Activated CD4-positive, alpha-beta T cell treated with anti-CD3 and anti-CD28 coated beads for 1 hour (primary cell): ENCODE measurements around the gene SLC10A3.

Source experiments
- DNase-seq: peaks from one replicate; pipeline ENCODE4 v3.0.0-alpha.2; 2020

Gene SLC10A3

GRCh38 chrX:154437971-154438893, 52.2 kb downstream of the SLC10A3 start:
- DNase-seq = no peak
